ENCODE measurements around the gene KIR3DL3.
"Not testable (repeated sequence)": the region's sequence is repeated elsewhere in the genome, so short reads cannot be mapped to it uniquely, and the experiment has no call there.

The KIR3DL3 gene

GRCh38 chr19:54724142-54724541 is at the start of gene KIR3DL3:
KIR3DL3 (plus strand) TSS chr19:54724442; CDS start chr19:54724497, 55 bp downstream.
- no peak for FAIRE-seq

GRCh38 chr19:54676210-54676834 is 47.9 kb upstream of the KIR3DL3 start:
- peak; percentile 95 for FAIRE-seq

- FAIRE-seq = no peak
These were observed 47.0 kb upstream of the KIR3DL3 start for GRCh38 chr19:54677217-54677616.

GRCh38 chr19:54681596-54681995 is 42.6 kb upstream of the KIR3DL3 start:
- not testable (repeated sequence) for FAIRE-seq

GRCh38 chr19:54682306-54682856 is 41.9 kb upstream of the KIR3DL3 start:
- FAIRE-seq = no peak

- FAIRE-seq = no peak
These were observed 39.7 kb upstream of the KIR3DL3 start for GRCh38 chr19:54684527-54684926.

- FAIRE-seq = no peak
These were observed 32.5 kb upstream of the KIR3DL3 start for GRCh38 chr19:54691582-54692297.

GRCh38 chr19:54692298-54692615 is 32.0 kb upstream of the KIR3DL3 start:
- no peak for FAIRE-seq

GRCh38 chr19:54694648-54695047 is 29.6 kb upstream of the KIR3DL3 start:
- FAIRE-seq = no peak

- FAIRE-seq = no peak
These were observed 28.1 kb upstream of the KIR3DL3 start for GRCh38 chr19:54696117-54696548.

GRCh38 chr19:54696766-54697165 is 27.5 kb upstream of the KIR3DL3 start:
- no peak for FAIRE-seq

GRCh38 chr19:54697716-54698115 is 26.5 kb upstream of the KIR3DL3 start:
- not testable (repeated sequence) for FAIRE-seq

- FAIRE-seq = no peak
These were observed 19.3 kb upstream of the KIR3DL3 start for GRCh38 chr19:54704928-54705327.

- FAIRE-seq = no peak
These were observed 16.3 kb upstream of the KIR3DL3 start for GRCh38 chr19:54707962-54708361.

GRCh38 chr19:54708781-54709180 is 15.5 kb upstream of the KIR3DL3 start:
- FAIRE-seq = no peak

GRCh38 chr19:54709212-54709948 is 14.9 kb upstream of the KIR3DL3 start:
- no peak for FAIRE-seq

GRCh38 chr19:54709956-54710355 is 14.3 kb upstream of the KIR3DL3 start:
- not testable (repeated sequence) for FAIRE-seq

GRCh38 chr19:54724644-54725043 is 402 bp downstream of the KIR3DL3 start:
- FAIRE-seq = no peak

GRCh38 chr19:54725321-54725720 is 1.1 kb downstream of the KIR3DL3 start:
- no peak for FAIRE-seq

- no peak for FAIRE-seq
These were observed 3.3 kb downstream of the KIR3DL3 start for GRCh38 chr19:54727562-54727961.

GRCh38 chr19:54728167-54728566 is 3.9 kb downstream of the KIR3DL3 start:
- FAIRE-seq = no peak

- no peak for FAIRE-seq
These were observed 5.4 kb downstream of the KIR3DL3 start for GRCh38 chr19:54729416-54730188.

- FAIRE-seq = no peak
These were observed 6.9 kb downstream of the KIR3DL3 start for GRCh38 chr19:54731191-54731590.
